GOT3 (cell line): Measurements from ENCODE around the gene CCDC8.
"Not testable (repeated sequence)": the region's sequence is repeated elsewhere in the genome, so short reads cannot be mapped to it uniquely, and the experiment has no call there.

Experiments used
- DNase-seq: peaks from one replicate; lab custom pipeline; 2025; ENCODE audit warnings: mixed read lengths; lab: John Stamatoyannopoulos, UW

CCDC8 gene

DNA sequence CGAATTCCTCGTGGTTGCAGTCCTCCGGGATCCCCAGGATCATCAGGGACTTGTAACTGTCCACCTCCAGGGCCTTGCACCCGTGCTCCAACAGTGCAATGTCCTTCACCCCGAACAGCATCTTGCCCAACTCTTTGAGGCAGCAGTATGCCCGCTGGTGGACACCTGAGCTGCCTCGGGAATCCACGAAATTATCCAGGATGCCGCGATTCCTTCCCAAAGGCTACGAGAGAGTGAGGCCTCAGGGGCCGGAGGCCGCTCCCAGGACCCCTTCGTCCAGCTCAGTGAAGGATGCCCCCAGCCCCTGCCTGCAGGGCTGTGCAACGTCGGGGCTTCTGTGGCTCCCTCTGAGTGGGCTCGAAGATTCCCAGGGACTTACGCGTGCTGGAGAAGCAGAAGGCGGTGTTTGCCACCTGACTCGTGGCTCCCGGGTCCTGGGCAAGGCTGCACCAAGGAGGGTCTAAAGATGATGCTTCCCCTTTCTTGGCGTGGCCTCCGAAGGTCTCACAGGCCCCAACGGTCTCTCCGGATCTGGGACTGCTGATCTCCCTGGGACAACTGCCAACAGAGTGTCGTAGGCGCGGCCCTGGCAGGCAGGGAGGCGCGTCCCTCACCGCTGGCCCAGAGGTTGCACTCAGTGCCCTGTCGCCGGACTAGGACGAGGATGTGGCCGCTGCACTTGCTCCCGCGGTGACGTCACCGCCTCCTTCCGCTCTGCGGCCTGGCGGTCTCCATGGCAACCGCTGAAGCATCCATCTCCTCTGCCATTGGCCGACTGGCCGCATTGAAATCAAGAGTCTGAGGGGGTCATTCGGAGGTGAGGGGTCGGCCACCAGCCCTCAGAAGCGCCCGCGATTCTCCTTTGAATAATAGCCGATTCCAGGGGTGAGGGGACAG lies 15.1 kb upstream of the CCDC8 start, which contains the start of gene PNMA8C:
TSS of gene PNMA8C (minus strand) at position 698 of the 897 bp plus-strand sequence. CDS start at position 121, 577 bp downstream.
- no peak for DNase-seq

DNA sequence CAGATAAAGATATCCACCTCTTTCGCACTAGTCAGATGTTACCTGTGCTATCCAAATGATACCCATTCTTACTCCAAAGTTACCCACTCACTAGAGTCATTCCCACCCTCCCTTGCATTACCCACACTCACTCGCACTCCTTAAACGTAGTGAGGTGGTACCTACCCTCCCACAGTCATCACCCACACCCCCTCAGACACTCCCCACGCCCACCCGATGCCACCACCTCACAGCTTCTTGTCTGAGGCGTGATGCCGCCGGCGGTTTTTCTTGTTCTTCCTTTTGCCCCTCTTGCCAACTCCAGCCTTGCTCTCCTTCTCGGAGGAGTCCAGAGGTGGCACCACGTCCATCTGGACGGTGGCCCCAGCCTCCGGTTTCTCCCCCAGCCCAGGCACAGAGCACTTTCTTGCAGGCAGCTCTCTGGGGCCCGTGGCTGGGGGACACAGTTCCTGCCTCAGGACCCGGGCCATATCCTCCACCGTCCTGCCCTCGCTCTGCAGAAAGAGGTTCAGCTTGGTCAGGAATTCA lies 14.2 kb upstream of the CCDC8 start:
- no peak for DNase-seq

DNA sequence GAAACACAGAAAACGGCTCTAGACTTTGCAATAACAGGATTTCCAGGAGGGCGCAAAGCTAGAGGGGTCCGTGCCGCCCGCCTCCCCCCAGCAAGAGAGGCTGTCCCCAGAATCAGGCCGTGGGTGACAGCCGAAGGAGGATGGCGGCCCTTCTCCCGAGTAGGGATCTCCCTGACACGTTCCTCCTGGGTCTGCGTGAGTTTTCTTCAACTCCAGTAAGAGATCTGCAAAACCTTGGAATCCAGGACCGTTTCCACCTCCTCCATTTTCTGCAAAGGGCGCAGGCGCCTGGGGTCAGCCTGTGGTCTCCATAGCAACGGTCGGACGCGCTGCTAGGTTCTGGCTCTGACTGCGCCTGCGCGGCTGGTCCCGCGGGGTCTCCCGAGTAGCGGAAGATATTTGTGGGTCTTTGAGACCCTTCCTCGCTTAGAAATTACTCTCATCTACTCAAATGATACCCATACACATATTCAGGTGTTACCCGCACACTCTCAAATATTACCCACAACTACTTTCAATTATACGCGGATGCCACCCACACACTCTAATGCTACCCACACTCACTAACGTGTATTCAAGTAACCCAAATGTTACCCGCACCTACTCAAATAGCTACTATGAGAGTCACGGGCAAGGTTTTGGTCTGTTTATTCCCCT lies 13.3 kb upstream of the CCDC8 start:
- DNase-seq: no peak

DNA sequence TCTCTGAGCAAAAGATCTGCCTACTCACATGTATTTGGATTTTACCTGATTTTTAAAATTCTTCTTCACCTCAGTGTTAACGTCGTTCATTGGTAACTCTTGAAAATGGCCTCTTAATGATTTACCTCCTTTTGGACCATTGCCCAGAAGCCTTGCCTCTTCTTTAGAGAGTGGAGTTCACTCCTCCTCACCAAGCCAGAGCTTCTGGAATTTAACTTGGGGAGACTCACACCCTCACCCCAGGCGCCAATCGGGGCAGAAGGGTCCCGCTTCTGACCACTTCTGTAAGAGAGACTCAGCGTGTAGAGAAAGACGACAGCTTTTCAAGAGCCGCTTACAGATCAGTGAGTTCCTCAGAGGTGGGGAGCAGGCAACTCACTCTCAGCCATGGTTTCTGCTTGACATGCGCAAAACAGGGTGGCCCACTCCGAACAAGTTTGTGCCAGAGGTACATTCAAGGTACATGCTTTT lies 12.7 kb upstream of the CCDC8 start:
- no peak for DNase-seq

DNA sequence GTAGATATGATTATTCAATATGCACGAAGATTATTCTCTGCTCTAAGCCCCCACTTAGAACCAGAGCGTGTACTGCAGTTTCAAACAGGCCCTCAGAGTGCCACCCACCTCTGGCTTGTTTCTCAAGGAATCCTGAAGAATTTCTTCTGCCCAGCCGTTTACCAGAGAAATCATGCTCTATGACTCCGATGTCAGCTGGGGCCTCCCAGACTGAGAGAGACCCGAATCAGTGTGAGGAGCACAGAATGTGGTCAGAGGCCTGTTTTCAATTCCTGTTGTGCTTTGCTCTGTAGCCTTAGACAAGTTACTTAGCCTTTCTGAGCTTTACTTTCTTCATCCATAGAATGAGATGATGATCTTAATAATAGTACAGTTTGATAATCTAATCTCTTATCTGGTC lies 9.8 kb upstream of the CCDC8 start:
- DNase-seq: no peak

DNA sequence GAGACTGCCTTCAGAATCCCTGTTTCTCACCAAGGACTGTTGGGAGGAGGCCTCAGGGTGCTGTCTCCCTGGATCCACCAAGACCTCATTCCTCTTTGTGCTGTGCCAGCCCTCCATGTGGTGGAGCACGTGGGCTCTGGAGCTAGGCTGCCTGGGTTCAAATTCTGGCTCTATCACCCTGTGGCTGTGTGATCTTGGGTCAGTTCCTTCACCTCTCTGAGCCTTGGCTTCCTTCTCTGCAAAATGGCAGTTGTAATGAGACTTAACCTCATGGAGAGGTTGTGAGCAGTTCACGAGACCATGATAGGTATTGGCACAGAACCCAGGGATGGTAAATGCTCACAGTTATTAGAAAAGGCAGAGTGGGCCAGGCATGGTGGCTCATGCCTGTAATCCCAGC lies 9.0 kb upstream of the CCDC8 start:
- DNase-seq: no peak

DNA sequence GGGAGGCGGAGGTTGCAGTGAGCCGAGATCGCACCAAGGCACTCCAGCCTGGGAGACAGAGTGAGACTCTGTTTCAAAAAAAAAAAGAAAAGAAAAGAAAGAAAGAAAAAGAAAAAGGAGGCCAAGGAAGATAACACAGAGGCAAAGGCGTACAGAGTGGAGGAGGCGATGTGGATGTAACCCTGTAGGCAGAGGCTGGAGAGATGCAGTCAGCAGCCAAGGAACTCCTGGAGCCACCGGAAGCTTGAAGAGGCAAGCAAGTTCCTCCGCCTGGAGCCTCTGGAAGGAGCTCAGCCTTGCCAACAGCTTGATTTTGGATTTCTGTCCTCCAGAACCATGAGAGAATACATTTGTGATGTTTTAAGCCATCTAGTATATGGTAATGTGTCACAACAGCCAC lies 6.7 kb upstream of the CCDC8 start:
- no peak for DNase-seq

DNA sequence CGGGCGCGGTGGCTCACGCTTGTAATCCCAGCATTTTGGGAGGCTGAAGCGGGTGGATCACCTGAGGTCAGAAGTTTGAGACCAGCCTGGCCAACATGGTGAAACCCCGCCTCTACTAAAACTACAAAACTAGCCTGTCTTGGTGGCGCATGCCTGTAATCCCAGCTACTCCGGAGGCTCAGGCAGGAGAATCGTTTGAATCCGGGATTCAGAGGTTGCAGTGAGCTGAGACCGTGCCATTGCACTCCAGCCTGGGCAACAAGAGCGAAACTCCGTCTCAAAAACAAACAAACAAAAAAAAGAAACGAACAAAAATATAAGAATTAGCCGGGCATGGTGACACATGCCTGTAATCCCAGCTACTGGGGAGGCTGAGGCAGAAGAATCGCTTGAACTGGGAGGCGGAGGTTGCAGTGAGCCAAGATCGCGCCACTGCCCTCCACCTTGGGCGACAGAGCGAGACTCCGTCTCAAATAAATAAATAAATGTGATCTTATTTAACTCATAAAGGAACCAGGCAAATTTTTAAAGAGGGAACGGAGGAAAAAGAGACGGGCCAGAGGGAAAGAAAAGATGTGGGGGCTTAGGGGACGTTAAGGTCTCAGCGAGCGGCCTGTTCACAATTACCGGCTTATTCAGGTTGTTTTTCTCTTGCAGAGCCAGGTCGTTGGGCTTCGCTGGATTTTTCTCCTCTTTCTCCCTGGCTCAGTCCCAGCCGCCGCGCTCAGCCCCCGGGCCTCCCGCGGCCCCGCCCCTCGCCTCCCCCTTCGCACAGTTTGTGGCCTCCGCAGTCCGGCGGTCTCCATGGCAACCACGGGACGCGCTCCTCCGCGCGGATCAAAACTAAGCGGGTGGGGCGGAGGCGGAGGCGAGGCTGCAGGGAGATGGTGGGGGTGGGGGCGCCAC lies 2.7 kb upstream of the CCDC8 start:
- DNase-seq: peak; percentile 38

DNA sequence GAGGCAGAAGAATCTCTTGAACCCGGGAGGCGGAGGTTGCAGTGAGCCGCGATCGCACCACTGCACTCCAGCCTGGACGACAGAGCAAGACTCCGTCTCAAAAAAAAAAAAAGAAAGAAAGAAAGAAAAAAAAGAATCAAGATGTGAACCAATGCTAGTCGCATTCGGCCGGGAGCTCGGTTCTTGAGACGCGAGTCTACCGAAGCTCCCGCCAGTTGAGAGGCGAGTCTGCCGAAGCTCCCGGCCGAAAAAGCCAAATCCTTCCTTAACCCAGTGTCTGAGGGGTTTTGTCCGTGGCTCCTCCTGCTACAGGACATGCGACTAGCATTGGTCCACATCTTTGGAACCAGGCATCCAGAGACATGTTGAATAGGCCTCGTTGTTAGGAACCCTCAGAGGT lies 1.5 kb upstream of the CCDC8 start:
- DNase-seq: not testable (repeated sequence)

DNA sequence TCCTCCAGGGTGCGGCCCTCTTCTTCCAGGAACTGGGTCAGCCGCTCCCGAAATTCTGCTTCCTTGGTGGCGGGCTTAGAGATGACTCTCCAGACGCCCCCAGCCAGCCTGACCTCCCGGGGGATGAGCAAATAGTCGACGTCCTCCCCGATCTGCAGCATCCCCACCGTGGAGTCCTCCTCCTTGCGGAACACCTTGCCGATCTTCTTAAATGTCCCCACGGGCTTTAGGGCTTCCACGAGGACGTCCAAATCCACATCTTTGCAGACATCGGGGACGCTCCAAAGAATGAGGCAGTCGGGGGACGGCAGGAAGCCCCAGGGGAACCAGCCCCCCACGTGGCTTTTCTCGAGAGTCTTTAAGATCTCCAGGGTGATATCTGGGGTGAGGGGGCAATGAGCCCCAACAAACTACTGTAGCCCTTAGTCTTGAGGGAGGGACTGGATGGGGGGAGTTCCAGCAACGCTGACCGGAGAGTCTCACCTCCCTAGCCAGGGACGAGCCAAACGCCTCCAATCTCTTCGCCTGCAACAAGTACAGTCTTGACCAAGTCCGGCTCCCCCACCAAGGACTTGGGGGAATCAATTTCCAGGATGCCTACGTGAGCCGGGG lies 608 bp downstream of the CCDC8 start:
- DNase-seq: no peak

DNA sequence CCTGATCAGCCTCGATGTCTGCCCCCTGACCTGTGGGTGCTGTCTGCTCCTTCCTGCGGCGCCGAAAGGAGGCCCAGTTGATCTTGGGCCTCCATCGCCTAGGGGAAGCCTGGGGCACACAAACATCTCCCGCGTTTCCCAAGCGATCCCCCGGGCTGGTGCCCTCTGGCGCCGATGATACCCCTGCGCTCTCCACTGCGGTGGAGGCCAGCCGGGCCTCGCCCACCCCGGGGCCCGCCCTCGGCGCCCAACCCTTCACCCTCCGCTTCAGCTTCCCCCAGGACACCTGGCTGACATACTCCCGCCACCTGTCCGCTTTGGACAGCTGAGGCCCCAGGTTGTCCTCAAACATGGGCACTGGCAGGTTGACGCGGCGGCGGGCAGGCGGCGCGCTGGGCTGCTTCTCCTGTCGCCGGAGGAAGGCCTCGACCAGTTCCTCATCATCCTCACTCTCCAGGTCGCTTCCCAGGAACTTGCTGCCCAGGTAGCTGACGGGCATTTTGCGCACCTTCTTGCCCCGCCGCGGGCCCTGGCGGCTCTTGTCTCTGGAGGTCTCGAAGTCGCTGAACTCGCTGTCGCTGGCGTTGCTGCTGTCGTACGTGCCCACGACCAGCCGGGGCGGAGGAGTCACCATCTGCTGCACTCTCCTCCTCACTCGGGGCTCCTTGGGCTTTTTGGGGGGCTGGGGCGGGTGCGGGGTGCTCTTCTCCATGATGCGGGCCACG lies 1.3 kb downstream of the CCDC8 start:
- DNase-seq: no peak

DNA sequence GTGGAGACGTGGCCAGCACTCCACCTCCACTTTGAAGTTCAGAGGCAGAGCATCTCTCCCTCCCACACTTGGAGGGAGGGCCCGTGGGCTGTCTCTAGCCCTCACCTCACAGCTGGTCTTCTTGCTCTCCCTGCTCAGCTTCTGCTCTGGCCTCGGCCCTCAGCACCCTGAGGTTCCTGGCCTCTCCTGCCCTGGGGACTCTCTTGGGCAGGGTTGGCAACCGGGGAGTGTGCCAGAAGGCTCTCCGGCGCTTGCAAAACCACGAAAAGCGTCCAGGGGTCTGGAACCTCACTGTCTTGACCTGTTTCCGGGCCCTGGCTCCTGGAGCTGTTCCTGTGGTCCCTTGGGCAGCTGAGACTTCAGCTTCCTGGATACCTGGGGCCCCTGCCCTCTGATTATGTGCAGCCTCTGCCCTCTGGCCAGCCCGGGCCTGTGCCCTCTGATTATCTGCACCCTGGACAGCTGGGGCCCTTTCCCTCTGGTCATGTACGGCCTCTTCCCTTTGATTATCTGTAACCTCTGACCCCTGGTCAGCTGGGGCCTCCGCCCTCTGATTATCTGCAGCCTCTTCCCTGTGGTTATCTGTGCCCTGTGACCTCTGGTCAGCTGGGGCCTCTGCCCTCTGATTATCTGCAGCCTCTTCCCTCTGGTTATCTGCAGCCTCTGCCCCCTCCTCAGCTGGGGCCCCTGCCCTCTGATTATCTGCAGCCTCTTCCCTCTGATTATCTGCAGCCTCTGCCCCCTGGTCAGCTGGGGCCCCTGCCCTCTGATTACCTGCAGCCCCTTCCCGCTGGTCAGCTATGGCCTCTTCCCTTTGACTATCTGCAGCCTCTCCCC lies 2.1 kb downstream of the CCDC8 start:
- DNase-seq: no peak

DNA sequence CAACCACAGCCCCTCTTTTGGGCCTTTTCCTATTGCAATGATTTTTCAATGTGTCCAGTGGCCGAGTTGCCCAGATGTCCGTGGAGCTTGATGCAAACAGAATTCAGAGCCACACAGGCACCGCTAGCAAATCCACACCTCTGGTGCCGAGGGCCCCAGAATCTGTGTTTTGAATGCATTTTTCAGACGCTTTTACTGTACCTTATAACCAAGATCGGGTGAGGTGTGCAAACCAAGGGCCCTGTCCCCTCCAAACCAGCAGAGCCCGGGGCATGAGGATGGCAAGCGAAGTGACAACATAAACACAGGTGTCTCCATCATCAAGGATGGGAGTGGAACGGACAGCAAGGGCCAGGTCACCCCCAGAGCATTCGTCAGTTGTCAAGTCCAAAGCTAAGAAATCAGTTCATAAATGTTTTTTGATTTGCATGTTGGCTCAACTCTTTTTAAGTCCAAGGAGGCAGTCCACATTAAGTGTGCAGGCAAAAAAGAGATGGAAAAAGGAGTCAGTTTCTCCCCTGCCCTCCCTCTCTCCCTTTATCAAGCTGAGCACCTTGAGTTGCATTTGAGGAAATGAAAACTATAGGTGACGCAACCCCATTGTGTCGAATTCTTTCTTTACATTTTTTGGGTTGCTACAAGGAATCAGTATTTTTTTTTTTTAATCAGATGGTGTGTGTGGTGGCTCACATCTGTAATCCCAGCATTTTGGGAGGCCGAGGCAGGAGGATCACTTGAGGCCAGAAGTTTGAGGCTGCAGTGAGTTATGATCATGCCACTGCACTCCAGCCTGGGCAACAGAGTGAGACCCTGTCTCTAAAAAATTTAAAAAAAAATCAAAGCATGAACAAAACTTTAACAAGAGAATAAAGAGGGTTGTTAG lies 2.9 kb downstream of the CCDC8 start:
- DNase-seq: no peak

DNA sequence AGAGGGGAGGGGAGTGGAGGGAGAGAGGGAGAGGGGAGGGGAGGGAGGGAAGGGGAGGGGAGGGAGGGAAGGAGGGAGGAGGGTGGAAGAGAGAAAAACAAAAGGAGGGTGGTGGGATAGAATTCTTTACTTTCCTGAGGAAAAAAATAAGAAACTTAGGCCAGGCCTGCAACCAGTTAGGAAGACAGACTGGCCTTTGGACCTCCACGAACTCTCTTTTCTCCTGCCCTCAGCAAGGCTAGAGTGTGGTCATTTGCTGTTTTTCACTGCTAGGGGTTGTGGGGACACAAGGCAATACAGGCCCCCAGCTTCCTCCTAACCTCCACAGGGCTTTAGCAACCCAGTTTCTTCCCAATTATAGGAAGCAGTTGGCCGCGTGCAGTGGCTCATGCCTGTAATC lies 4.2 kb downstream of the CCDC8 start:
- no peak for DNase-seq

DNA sequence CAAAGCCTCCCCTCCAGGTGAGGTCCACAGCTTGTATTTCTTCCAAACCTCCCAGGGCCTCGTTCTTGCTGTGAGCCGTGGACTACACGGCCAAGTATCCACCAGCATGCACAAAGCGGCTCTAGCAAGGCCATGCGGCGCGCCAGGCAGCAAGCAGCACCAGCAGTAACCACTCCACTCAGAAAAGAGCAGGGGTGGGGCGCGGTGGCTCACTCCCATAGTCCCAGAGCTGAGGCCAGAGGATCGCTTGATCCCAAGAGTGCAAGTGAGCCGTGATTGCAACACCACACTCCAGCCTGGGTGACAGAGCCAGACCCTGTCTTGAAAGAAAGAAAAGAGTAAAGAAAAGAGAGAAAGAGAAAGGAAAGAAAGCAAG lies 4.7 kb downstream of the CCDC8 start:
- no peak for DNase-seq

DNA sequence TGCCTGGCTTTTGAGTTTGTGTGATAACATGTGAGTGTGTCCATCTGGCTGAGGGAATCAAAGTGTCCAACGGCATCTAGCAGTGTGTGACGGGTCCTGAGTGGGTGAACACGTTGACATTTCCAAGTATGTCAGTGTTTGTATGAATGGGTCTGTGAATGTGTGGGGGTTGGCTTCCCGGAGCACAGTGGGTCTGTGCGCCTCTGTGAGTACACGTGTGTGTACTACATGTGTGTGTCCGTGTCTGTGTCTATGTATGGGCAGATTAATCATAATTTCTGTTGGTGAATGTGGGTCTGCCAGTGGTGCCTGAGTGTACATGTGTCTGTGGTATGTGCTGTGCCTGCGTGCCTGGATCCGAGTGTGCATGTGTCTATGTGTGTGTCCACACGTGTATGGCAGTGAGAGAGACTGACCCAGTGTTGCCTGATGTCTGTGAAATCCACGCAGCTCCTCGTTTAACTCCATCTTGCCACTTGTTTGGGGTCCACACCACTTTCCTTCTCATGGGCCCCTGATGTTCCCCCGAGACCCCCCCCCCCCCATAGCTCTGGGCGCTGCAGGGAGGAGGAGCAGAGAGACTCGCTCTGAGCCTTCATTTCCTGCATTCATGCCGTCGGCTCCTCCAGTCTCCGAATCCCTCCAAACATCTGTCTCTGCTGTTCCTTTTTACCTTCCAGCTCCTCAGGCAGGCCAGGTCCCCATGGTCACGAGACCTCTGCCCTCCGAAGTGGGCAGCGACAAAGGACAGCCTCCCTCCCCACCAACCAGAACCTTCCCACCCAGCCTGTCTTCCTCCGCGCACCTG lies 5.3 kb downstream of the CCDC8 start:
- no peak for DNase-seq

DNA sequence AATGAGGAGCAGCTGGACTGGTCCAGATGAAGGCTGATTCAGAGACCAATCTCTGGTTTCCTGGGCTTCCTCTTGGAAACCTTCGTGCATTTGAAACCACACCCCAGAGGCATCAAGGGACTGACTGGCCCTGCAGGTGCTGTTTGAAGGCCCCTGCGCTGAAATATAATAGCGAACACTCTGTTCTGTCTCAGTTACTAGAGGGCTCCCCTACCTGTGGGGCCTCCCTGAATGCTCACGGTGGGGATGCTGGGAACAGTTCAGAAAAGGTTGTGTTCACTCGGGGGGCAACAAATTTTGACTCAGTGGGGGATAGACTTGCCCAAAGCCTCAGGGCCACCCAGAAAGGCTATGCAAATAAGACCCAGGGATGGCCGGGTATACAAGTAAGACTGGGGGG lies 6.4 kb downstream of the CCDC8 start:
- DNase-seq: no peak
